ENCODE results near the gene GABRA4. TPM values are rescaled to one million over a fixed set of nuclear protein-coding genes. Genes with fewer than 3 reads are reported as not detected.
A peak's percentile ranks its signal among the peaks of the same experiment; 100 is the strongest.

GABRA4 gene
- 0.49 TPM for total RNA-seq

DNA sequence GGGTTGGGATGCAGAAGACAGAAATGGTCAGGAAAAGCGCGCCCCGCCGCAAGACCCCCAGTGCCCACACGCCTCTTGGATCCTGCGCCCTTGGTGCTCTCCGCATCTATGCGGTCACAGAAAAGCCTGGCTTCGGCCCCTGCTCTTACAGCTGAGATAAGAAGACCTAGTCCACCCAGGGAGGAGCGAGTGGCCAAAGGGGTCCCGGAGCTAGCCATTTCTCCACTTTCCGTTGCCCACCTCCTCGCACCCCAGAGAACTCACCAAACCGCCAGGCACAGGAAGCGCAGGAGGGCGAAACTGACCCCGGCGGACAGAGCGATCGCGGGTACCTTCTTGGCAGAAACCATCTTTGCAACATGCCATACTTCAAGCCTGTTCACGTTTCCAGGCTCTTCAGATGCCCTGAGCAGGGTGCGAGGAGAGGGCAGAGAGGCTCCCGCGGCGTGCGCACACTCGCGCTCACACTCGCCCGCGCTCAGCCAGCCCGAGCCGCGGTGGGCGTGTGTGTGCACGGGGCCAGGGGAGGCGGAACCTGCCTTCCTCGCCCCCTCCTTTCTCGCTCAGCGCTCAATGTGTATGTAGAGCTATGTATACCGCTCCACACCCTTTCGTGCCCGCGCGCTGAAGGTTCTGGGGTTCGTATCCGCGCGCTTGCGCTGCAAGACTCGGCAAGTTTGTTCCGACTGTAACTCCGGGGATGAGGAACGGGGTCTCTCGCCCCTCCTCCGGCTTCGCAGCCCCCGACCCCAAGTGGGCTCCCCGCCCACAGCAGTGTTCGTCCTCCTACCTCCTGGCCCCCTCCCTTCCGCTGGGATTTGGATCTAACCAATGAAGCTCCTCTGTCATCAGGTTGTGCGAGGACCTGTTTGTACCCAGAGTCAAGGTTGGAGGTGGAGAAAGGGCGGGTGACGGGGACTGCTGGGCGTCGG is at the start of gene GABRA4:
TSS of gene GABRA4 (minus strand) at position 507 of the 932 bp plus-strand sequence. CDS start at position 350, 157 bp downstream.
- DNase-seq = no peak

DNA sequence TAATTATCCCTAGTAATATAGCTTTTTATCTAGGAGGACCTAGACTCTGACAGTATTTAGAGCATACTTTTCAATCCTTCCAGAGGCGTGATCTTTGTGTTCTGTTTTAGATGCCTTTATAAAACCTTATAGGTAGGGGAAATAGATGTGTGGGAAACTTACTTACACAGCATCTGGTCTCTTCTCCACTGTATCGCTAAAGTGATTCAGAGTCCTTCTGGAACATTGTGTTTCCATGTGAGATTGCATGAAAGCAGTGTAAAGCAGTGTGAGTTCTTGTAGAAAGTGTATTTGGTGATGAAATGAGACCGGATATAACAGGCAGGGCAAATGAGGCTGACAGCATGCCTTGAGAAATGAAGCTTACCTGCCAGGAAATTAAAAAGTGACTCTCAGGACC is 47.4 kb upstream of the GABRA4 start:
- no peak for DNase-seq

DNA sequence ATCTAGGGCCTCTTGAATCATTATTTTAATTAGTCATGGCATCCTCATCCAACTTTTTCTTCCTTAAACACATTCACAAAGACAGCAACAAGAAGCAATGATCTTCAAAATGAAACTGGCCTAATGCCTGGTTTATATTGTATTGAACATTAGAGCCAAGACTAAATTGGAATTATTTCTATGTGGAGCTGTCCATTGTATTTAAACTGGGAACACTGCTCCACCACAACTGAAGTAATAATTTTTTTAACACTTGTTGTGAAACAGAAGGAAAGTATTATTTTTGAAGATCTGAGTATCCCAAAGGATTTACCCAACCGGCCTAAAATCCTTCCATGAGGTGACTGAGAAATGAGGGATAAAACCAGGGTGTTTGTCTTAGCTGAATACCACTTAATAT is 44.9 kb upstream of the GABRA4 start:
- DNase-seq = no peak

DNA sequence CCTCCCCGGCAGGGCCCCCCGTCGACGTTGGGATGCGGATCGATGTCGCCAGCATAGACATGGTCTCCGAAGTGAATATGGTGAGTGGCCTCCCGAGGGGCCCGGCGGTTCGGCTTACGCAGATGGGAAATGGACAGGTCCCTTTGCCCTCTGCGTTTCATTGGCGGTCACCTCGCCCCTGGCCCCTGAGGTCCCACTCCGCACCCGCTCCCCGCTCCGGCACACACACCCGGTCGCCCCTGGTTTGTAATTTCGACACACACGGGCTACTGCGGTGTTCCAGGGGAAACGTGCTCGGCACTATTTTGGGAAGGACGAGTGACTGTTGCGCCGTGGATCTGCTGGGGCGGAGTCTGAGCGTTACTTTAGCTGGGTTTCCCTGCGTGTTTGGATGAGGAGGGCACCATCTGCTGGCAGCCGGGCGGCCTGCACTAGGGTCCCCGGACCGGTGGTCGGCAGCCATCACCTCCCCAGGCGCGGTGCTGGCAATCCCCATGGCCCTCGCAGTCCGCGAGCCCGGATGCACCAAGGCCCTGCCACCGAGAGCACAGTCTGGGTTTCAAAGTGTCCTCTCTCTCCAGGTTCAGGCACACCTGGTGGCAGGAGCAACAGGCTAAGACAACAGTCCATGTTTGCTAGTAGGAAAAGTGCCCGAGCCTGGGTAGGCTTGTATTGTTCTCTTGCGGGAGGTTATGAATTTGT is 39.2 kb upstream of the GABRA4 start:
- DNase-seq = peak; percentile 6

DNA sequence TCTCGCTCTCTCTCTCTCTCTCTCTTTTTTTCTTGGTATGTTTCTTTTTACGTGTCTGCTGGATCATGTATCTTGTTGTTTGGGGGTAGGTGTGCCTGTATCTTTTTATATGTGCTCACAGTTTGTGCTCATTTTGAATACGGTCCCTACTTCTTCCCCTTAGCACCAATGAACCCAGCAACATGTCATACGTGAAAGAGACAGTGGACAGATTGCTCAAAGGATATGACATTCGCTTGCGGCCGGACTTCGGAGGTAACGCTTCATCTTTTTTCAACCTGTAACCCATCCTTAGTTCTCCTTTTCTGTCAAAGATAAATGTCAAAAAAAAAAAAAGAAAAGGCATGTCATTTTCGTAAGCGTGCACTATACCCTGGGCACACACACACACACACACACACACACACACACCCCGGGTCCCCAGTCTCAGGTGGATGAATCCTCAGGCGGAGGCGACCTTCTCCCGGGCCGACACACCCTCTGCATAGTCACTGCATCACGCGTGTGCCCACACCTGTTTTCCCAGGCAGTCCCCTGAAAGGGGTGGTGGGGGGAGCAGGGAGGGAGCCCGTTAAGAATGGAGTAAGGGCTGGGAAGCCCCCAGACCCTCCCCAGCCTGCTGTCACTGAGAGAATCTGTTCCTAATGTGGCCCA is 38.5 kb upstream of the GABRA4 start:
- no peak for DNase-seq

DNA sequence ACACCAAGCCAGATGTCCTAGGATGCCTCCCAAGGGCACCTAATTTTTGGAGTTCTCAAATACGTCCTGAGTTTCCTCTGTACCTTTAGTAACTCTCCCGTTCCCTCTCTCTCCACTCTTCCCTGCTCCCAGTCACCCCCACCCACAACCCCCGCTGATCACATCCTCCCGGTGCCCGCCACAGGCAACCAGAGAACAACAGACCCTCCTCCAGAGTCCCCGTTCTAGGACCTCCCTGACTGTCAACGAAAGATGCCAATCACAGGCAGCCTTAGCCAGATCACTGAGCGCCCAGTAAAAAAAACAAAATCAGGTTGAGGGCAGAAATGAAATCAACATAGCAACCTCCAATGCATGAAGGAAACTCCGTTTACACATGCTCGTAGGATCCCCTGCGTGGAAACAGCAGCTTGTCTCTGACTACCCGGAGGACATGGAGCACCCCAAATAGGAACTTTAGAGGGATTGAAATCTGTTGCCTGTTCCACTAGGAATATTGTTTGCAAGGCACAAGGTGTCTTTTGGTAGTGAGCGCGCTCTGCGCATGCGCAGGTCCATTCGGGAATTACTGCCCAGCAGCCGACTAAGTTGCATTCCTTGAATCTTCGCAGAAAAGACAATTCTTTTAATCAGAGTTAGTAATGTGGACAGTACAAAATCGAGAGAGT is 37.8 kb upstream of the GABRA4 start, which contains the start of gene GABRB1:
TSS of gene GABRB1 (plus strand) at position 557 of the 668 bp plus-strand sequence.
- DNase-seq = no peak

DNA sequence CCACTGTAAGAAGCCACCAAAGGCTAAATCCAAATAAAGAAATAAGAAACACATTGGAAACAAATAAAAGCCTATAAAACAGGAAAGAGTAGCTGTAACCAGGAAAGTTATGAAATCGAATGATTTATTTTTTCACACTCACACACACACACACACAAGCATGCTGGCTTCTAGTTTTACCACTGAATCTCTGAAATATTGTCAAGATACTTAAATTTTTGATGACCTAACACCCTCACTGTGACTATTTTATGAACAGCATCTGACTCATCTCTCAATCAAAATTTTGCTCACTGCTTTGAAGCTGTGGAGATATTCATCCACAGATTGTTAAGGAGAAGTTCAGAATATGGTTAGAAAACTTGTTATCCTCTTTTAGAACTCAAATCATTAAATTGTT is 24.1 kb upstream of the GABRA4 start:
- no peak for DNase-seq

DNA sequence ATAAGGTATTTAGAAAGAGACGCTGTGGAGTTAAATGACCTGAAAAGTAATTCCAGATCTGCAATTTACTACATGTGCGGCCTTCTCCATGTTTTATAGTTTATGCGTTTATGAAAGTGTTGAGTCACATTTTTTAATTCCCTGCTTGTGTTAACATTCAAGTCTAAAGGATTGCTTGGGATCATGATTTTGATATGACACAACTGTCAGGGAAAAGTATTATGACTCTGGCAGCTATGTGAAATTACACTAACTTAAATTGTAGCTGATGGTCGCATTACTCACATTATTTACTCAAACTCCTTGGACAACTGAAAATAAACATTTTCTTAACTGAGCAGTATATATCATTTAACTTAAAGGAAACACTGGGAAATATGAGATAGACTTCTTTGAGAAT is 23.7 kb upstream of the GABRA4 start:
- DNase-seq = no peak

DNA sequence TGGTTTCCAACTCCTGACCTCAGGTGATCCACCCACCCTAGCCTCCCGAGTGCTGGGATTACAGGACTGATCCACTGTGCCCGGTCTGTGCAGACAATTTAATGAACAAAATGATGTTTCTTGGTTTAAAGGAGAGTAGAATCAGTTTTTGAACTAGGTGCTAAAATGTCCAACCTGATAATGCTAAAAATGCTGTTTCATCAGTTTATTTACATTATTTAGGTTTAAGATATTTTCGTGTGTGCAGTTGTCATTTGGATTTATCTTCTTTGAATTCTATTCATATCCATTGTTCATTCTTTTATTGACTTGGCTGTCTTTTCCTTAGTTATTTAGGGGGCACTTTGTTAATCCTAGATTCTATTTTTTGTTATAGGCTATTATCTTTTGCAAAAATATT is 20.0 kb upstream of the GABRA4 start:
- DNase-seq = no peak

DNA sequence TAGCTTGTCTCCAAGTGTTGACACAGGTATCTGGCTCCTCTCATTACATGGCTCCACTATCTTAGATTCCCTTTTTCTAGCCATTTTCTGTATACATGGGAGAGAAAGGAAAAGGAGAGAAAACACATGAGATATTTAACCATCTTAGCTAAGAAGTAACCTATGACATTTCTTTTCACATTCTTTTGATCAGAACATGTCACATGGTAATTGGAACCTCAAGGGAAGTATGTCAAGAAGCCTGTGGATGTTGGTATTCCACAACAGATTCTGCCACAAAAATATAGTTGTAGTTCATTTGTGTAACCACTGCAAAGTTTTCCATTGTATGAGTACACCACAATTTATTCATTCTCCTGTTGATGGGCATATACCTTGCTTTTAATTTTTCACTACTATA is 19.3 kb upstream of the GABRA4 start:
- DNase-seq = no peak

DNA sequence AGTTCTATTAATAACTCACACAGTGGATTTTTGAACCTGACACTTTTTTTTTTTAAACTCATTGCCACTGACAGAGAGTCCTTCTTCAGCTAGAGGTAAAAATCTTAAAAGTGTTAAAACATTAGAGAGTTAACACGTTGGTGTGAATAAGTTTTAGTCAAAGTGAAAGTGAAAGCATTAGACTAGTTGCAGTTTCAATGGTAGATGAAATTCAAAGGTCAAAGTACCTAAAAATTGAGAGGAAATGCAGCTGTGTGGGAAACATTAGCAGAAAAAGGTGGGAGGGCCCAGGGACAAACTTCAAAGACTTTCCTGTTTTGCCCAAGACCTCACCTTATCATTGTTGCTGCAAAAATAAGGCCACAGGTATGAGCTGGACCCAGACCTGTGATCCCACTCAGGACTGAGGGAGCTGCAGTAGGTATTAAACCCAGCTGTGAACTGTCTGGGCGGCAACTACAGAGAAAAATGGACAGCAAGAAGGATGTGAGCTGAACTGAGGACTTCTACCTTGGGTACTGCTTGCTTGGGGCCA is 17.6 kb upstream of the GABRA4 start:
- DNase-seq = no peak

DNA sequence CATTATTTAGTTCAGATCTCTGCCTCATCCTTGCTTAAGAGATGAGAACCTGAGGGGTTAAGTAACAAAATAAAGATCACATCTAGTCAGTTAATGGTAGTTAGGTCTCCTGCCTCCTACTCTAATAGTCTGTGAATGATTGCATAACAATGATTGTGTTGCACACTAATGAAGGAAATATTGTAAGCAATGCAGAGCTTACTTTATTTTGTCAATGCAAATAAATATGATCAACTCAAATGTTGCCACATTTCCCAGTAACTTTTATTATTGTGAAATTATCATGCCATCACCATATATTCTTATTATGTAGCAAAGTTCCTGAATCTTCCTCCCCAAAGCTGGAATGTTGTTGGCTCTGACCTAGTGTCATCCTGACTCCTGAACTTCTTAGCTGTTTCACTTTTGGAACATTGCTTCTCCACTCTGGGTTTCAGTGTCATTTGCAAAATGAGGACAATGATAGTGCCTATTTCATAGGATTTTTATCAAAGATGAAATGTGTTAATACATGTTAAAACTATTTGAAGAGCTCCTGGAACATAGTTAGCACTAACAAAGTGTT is 17.0 kb upstream of the GABRA4 start:
- no peak for DNase-seq

DNA sequence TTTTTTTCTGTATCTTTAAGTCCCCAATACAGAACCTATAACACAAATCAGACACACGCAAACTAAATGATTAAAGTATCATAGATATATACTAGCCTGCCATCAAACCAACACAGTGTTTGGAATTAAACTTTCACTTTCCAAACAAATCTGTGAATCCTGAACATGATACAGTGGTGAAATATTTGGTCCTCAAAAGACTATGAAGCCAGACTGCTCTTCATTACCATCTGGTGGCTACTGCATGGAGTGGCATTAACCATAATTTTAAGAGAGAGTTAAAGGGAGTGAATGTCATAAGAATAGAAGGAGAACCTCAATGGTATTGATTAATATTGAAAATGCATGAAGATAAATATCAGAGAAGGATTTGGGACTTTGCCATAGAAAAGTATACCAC is 9.2 kb upstream of the GABRA4 start:
- DNase-seq = no peak

DNA sequence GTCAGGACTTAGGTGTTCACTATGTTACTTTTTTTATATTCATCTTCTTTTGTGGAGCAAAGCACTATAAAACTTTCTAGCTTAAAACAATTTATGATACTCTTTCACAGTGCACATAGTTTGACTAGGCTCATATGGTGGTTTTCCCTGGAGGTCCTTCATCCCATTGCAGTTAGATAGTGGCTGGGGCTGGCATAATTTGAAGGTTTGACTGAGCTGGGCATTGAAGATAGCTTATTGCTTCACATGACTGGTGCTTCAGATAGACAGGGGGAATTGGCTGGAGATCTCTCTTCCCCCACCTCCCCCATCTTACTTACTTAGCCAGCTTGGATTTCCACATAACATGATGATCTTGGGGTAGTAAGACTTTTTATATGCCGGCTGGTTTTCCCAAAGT is 7.0 kb upstream of the GABRA4 start:
- no peak for DNase-seq

DNA sequence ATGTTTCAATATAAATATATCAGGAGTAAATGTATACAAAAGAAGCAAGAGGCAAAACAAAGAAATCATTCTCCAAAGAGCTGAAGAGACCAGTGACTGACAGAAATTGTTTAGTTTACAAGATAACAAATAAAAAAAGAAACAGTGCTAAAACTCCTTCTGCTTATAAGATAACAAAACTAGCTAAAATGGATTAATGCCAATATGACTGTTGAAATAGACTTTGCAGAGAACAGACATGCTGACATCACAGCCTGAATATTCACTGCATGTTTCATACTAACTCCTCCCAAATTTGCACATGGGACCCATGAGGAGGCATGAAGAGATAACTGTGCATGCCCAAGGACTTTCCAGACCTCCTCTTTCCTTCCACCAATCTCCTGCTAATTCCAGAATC is 6.2 kb upstream of the GABRA4 start:
- no peak for DNase-seq

DNA sequence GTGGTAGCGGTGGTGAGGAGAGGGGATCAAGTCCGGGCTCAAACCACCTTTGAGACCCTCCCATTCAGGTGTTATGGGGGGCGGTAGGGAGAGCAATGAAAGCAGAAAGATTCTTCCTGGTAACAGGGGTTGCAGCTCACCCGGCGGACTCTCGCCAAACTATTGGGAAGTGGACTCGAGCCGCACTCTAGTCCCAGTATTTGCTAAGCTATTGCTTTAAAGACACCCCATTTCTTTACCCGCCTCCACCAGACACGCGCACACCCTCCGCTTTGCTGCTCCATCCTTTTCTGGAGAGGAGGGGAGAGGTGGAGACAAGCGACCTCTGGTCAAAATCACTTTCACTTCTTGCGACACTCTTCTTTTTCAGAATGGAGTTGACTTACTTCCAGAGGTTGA is 625 bp upstream of the GABRA4 start:
- no peak for DNase-seq

DNA sequence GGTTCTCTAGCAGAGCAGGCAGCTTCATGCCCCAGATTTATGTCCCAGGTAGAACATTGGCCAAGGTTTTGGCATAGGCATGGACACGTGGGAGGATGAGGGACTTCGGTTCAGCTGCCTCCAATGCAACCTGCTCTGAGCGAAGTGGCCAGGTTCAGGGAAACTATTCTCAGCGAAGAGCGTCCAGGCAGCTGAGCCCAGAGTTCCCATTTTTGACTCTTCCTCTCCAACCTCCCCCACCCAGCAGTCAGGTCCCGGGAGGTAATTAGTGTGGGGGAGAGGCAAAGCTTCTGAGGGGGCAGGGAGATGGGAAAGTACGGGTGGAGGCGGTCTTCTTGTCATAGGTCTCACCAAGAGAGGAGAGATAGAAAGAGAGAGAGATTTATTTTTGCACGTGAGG is 1.0 kb downstream of the GABRA4 start:
- no peak for DNase-seq

DNA sequence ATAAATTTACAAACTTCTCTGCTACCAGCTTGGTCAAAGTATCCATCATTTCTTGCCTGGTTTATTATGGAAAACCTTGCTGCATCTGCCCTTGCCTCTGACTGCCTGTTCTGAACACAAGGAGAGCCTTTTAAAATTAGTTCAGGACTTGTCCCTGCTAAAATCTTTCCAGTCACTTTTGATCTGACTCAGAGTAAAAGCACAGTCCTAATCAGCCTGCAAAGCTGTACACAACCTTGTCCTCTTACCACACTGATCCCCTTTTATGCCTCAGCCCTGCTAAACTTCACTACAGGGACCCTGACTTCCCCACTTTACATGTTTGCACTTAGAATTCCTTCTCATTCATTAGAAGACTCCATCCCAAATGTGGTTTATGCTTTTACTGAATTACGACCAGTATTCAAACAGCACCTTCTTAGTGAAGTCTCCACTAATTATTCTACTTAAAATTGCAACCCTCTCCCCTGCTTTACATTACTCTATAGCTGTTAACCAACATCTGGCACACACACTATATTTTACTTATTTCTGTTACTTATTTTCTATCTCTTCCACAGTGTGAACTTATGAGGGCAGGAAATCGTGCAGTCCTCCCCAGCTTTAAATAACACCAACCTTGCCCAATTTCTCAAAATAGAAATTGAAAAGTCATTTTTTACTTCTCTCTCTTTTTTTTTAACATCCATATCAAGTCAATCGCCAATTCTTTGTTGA is 6.3 kb downstream of the GABRA4 start:
- DNase-seq = no peak

DNA sequence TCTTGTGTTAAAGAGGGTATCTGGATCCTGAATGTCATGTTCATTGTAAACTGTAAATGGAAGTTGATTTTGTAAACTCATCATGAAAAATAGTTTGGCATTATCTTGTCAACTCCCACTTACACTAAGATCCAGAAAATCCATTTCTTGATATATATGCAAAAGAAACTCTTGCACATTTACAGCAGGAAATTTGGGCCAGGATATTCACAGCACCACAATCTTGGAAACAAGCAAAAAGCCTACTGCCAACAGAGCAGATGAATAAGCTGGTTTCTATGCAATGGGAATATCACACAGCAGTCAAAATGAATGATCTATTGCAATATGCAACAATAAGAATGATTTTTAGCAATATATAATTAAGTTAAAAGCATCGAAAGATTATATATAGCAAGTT is 8.6 kb downstream of the GABRA4 start:
- DNase-seq = no peak

DNA sequence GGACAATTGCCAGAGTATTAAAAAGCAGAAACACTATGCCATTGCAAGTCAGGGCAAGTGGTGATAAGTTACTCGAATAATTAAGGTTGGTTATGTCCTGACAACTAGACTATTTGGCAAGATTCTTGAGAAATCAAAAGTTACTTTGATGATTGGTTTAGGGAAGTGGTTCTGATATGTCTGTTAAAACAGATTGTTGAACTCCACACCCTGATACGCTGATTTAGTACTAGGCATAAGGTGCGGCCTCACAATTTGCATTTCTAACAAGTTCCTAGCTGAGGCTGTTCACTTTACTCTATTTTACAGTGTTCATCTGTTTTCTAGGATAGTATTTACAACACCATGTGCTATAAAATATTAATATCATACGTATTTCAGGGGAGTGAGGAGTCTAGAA is 12.5 kb downstream of the GABRA4 start:
- no peak for DNase-seq

DNA sequence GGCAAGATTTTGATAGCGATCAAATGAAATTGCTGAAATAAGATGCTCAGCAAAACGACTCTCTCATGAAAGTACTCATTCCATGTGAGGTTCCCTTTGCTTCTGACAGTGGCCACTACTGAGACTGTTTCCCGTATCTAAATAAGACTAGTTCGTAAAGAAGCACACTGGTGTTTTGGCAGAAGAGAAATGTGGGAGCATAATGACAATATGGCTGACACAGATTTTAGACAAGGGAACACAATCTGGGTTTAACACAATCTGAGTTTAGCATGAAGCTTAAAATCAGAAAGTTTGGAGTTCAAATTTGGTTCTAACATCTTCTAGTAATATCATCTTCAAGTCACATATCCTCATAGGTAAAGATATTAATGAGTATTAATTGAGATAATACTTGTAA is 13.7 kb downstream of the GABRA4 start:
- DNase-seq = no peak

All from skin of body (tissue), 2 donors.